GM21825 (cell line): ENCODE data around the gene RMND5B.

Experiments
- ATAC-seq: cut with Tn5 transposase; IDR thresholded peaks from one replicate; pipeline ENCODE4 v1.9.1; 2021; ENCODE audit warnings: mild to moderate bottlenecking, moderate library complexity; ENCODE audit not compliant: unreplicated experiment

RMND5B gene

DNA sequence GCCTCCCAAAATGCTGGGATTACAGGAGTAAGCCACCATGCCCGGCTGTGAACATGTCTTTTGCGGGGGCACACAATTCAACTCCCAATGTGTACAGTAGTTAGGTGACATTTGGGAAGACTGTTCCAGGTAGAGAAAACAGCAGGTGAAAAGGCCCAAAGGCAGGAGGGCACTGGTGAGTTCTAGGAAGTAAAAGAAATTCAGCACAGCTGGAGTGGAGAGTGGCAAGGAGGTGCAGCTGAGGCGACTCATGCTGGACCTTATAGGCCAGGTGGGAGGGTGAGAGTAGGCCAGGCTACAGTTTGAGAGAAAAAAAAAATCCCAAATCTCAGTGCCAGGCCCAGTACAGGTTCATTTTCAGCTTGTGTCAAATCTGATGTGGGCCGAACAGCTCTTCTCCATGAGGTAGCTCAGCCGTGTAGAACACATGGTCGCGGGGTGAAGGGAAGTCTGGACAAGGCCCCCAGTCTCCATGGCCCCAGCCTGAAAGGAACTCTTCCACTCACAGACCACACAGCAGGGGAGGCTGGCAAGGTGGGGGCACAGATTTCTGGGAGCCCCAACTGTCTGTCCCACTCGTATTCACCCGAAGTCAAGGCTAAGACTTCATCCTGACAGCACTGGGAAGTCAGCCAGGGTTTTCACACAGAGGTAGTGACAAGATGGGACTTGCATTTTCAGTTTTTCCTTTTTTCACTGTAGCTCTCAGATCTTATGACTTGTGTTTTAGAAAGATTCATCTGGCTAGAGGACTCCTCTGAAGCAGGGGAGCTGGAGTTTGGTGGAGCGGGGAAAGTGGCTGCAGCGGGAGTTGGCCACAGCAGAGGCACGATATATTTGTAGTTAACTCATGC, 69.0 kb downstream of the RMND5B start:
- ATAC-seq, result no peak
